BJ (cell line): ENCODE measurements around the gene FANCC. TPM values are rescaled to one million over a fixed set of nuclear protein-coding genes. Genes with fewer than 3 reads are reported as not detected.
"Not testable (repeated sequence)": the region's sequence is repeated elsewhere in the genome, so short reads cannot be mapped to it uniquely, and the experiment has no call there.

Source experiments
- CTCF ChIA-PET: fragments of 350-600 bp; formaldehyde crosslinking; extraction: SDS; loops from one replicate; lab custom pipeline; 2021; ENCODE audit warnings: antibody characterized with exemption, inconsistent platforms; lab: Yijun Ruan, JAX
- POLR2A ChIA-PET: fragments of 300-600 bp; sonication (Branson Sonifier 250); formaldehyde crosslinking; extraction: SDS; loops from one replicate; lab custom pipeline; 2021; ENCODE audit warnings: antibody characterized with exemption; lab: Charles Lee
- DNase-seq: peaks from one replicate; pipeline ENCODE4 v3.0.0-alpha.2; 2011; ENCODE audit warnings: low read depth
- H3K27me3 ChIP-seq: 2 replicates; pipeline ENCODE4 v1.6.0; 2011; ENCODE audit warnings: low read length; ENCODE audit not compliant: control insufficient read depth, insufficient read depth
- H3K36me3 ChIP-seq: 2 replicates; pipeline ENCODE4 v1.5.1; 2011; ENCODE audit warnings: low read length; ENCODE audit not compliant: control insufficient read depth, insufficient read depth
- H3K4me3 ChIP-seq: 2 replicates; pipeline ENCODE4 v1.5.1; 2011; ENCODE audit warnings: low read depth, mild to moderate bottlenecking, control low read depth, low read length
- polyA plus RNA-seq: library from polyadenylated mRNA; depleted of rRNA; stranded (reverse); fragments of >200 nt; gene quantifications from 2 replicates; pipeline ENCODE4 v1.2.3, GENCODE V29; 2011
- TF ChIP-seq, protein P1 (sequence below): IDR thresholded peaks from 2 replicates; pipeline ENCODE4 v1.5.1; 2011; ENCODE audit warnings: low read depth, mild to moderate bottlenecking, control low read depth, inconsistent platforms, low read length, moderate library complexity; ENCODE audit not compliant: insufficient read depth

Gene FANCC
- polyA plus RNA-seq, 1 experiment, result 6.1 TPM

DNA sequence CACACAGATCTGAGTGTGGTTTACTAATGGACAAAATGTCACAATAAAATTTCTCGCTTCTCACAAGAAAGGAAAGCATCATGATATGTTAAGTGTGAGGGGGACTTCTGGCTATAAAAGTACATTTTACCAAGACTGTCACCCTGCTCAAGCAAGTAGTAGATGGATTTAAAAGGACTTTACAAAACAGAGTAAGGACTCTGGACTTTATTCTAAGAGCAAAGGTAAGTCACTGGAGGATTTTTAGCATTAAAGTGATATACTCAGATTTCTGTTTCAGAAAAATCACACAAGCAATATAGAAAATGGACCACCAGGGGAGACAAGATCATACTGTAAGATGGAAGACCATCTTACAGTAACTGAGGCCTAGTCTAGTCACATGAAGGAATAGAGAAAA, 19.7 kb downstream of the FANCC start:
- no peak overlapping the region for H3K4me3 ChIP-seq
- ChIA-PET POLR2A (no interaction called here), CTCF (no interaction called here)

DNA sequence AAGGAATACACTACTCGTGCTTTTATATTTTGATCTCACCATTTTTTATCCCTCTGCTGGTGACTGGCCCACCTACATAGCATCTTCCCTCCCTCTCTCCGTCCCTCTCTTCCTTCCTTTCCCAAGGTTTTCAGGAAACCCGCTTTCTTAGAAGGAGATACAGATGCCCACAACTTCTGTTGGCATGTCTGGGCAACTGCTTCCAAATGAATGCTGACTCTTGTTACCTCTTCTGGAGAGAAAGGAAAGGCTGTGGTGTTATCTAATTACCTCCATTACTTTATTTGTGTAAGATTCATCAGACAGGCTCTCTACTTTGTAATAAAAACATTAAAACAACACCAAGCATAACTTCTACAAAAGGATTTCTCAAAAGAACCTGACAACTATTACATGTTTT, 20.2 kb downstream of the FANCC start:
- H3K4me3 ChIP-seq, result no peak overlapping the region
- H3K27me3 ChIP-seq, result no peaks in the 10 kb centered on the region
- no peaks in the 10 kb centered on the region for H3K36me3 ChIP-seq
- TF ChIP-seq, protein P1, sequence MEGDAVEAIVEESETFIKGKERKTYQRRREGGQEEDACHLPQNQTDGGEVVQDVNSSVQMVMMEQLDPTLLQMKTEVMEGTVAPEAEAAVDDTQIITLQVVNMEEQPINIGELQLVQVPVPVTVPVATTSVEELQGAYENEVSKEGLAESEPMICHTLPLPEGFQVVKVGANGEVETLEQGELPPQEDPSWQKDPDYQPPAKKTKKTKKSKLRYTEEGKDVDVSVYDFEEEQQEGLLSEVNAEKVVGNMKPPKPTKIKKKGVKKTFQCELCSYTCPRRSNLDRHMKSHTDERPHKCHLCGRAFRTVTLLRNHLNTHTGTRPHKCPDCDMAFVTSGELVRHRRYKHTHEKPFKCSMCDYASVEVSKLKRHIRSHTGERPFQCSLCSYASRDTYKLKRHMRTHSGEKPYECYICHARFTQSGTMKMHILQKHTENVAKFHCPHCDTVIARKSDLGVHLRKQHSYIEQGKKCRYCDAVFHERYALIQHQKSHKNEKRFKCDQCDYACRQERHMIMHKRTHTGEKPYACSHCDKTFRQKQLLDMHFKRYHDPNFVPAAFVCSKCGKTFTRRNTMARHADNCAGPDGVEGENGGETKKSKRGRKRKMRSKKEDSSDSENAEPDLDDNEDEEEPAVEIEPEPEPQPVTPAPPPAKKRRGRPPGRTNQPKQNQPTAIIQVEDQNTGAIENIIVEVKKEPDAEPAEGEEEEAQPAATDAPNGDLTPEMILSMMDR, result no peak
- CTCF ChIA-PET, result no interaction called here
- DNase-seq, result no peak
- POLR2A ChIA-PET, result no interaction called here

More for the DNA sequence above, 19.7 kb downstream of the FANCC start:
- Histone ChIP-seq H3K27me3 (no peaks in the 10 kb centered on the region), H3K36me3 (no peaks in the 10 kb centered on the region)
- TF ChIP-seq, protein P1, result no peak
- DNase-seq, result no peak

GRCh38 chr9:95296761-95297160, 20.7 kb downstream of the FANCC start:
- H3K4me3 ChIP-seq, result no peak overlapping the region
- H3K36me3 ChIP-seq, result no peaks in the 10 kb centered on the region
- POLR2A ChIA-PET, result no interaction called here
- DNase-seq, result no peak
- no peaks in the 10 kb centered on the region for H3K27me3 ChIP-seq
- TF ChIP-seq, protein P1, result no peak
- CTCF ChIA-PET, result interaction anchor here (1.1 kb wide), 1 partner anchor 28 kb away, joined by 3 read pairs; no protein-coding TSS in a partner anchor

GRCh38 chr9:95293296-95293695, 24.2 kb downstream of the FANCC start:
- DNase-seq, H3K27me3 ChIP-seq, H3K4me3 ChIP-seq, H3K36me3 ChIP-seq, POLR2A ChIA-PET, CTCF ChIA-PET: not testable (repeated sequence)

DNA sequence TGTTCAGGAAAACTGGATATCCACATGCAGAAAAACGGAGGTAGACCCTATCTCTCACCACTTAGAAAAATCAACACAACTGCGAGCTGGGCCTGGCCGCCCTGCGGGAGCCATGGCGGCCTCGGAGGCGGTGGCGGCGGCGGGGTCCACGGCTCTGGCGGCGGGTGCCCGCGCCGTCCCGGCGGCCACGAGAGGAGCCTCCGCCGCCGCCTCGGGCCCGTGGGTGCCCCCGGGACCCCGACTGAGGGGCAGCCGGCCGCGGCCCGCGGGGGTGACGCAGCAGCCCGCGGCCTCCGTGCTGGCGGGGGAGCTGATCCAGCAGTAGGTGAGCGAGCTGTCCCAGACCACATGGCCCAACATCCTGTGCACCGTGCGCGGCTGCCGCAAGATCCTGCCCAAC, 25.3 kb downstream of the FANCC start:
- Histone ChIP-seq H3K36me3 (no peaks in the 10 kb centered on the region), H3K4me3 (no peak overlapping the region), H3K27me3 (no peaks in the 10 kb centered on the region)
- ChIA-PET POLR2A (no interaction called here), CTCF (no interaction called here)
- no peak for DNase-seq
- TF ChIP-seq, protein P1, result no peak

- Histone ChIP-seq H3K36me3 (no peaks in the 10 kb centered on the region), H3K4me3 (no peak overlapping the region), H3K27me3 (no peaks in the 10 kb centered on the region)
- POLR2A ChIA-PET, result no interaction called here
- CTCF ChIA-PET, result no interaction called here
- no peak for DNase-seq
- TF ChIP-seq, protein P1, result no peak
These were observed 31.4 kb downstream of the FANCC start for GRCh38 chr9:95286151-95286550.
